ENCODE data around the gene OPHN1.
"Not testable (repeated sequence)": the region's sequence is repeated elsewhere in the genome, so short reads cannot be mapped to it uniquely, and the experiment has no call there.

OPHN1 gene

GRCh38 chrX:68326841-68327240 is 106.5 kb downstream of the OPHN1 start:
- H4K8ac ChIP-seq (ENCODE audit: low read depth, low read length); H3K23ac ChIP-seq (ENCODE audit: low read length); H4K5ac ChIP-seq (ENCODE audit: low read length); H2AK5ac ChIP-seq (ENCODE audit: low read length); H3K36me3 ChIP-seq (ENCODE audit: control insufficient read depth, insufficient read depth, low read length); H2BK5ac ChIP-seq (ENCODE audit: low read length); H3K9ac ChIP-seq (ENCODE audit: low read length); H2BK15ac ChIP-seq (replicated peaks; ENCODE audit: low read depth); H3K27me3 ChIP-seq (ENCODE audit: insufficient read depth, low read length, poor library complexity); H3K79me1 ChIP-seq (ENCODE audit: low read length); H3K4me1 ChIP-seq (ENCODE audit: control insufficient read depth, low read depth, low read length); H3K4me2 ChIP-seq (ENCODE audit: low read length); H3K27ac ChIP-seq (ENCODE audit: low read depth, low read length); H3K79me2 ChIP-seq (ENCODE audit: control insufficient read depth, insufficient read depth, low read length); H3K18ac ChIP-seq (ENCODE audit: low read length); H3K4me3 ChIP-seq (ENCODE audit: low read length); H2BK120ac ChIP-seq (ENCODE audit: low read depth, low read length); H3K56ac ChIP-seq (ENCODE audit: low read length); H3K4ac ChIP-seq (ENCODE audit: low read depth, low read length); DNase-seq: not testable (repeated sequence)
- no CpG with 5 or more reads among the region's 30 CpGs for WGBS (ENCODE audit: extremely low coverage, insufficient coverage, low lambda C conversion rate)

GRCh38 chrX:68307769-68308168 is 125.5 kb downstream of the OPHN1 start:
- Histone ChIP-seq H3K79me1 (ENCODE audit: low read length) (no peaks in the 10 kb centered on the region), H3K4me2 (ENCODE audit: low read length) (no peak overlapping the region), H3K23ac (ENCODE audit: low read length) (no peak overlapping the region), H2BK5ac (ENCODE audit: low read length) (no peak overlapping the region), H2BK120ac (ENCODE audit: low read depth, low read length) (no peak overlapping the region), H2BK15ac (replicated peaks; ENCODE audit: low read depth) (no peak overlapping the region), H2AK5ac (ENCODE audit: low read length) (no peak overlapping the region), H3K79me2 (ENCODE audit: control insufficient read depth, insufficient read depth, low read length) (no peaks in the 10 kb centered on the region), H3K27ac (ENCODE audit: low read depth, low read length) (no peak overlapping the region), H4K5ac (ENCODE audit: low read length) (no peak overlapping the region), H3K4ac (ENCODE audit: low read depth, low read length) (no peak overlapping the region), H3K18ac (ENCODE audit: low read length) (no peak overlapping the region), H3K4me1 (ENCODE audit: control insufficient read depth, low read depth, low read length) (no peaks in the 10 kb centered on the region), H3K9ac (ENCODE audit: low read length) (no peak overlapping the region), H3K36me3 (ENCODE audit: control insufficient read depth, insufficient read depth, low read length) (no peaks in the 10 kb centered on the region), H3K27me3 (ENCODE audit: insufficient read depth, low read length, poor library complexity) (no peaks in the 10 kb centered on the region), H3K56ac (ENCODE audit: low read length) (no peak overlapping the region), H3K4me3 (ENCODE audit: low read length) (no peak overlapping the region), H4K8ac (ENCODE audit: low read depth, low read length) (no peak overlapping the region)
- WGBS (ENCODE audit: extremely low coverage, insufficient coverage, low lambda C conversion rate): no CpG with 5 or more reads among the region's 1 CpG
- DNase-seq: no peak

GRCh38 chrX:68304602-68305001 is 128.7 kb downstream of the OPHN1 start:
- H3K56ac ChIP-seq (ENCODE audit: low read length): no peak overlapping the region
- H3K36me3 ChIP-seq (ENCODE audit: control insufficient read depth, insufficient read depth, low read length): no peaks in the 10 kb centered on the region
- no peak overlapping the region for H4K5ac ChIP-seq (ENCODE audit: low read length)
- no peaks in the 10 kb centered on the region for H3K4me1 ChIP-seq (ENCODE audit: control insufficient read depth, low read depth, low read length)
- H3K79me2 ChIP-seq (ENCODE audit: control insufficient read depth, insufficient read depth, low read length): no peaks in the 10 kb centered on the region
- WGBS (ENCODE audit: extremely low coverage, insufficient coverage, low lambda C conversion rate): no CpG with 5 or more reads among the region's 1 CpG
- no peak overlapping the region for H3K4me2 ChIP-seq (ENCODE audit: low read length)
- H3K27ac ChIP-seq (ENCODE audit: low read depth, low read length): no peak overlapping the region
- H2BK15ac ChIP-seq (replicated peaks; ENCODE audit: low read depth): no peak overlapping the region
- no peaks in the 10 kb centered on the region for H3K79me1 ChIP-seq (ENCODE audit: low read length)
- no peak overlapping the region for H3K18ac ChIP-seq (ENCODE audit: low read length)
- no peak overlapping the region for H2AK5ac ChIP-seq (ENCODE audit: low read length)
- H2BK5ac ChIP-seq (ENCODE audit: low read length): no peak overlapping the region
- H3K4ac ChIP-seq (ENCODE audit: low read depth, low read length): no peak overlapping the region
- no peak overlapping the region for H2BK120ac ChIP-seq (ENCODE audit: low read depth, low read length)
- H3K27me3 ChIP-seq (ENCODE audit: insufficient read depth, low read length, poor library complexity): no peaks in the 10 kb centered on the region
- H3K4me3 ChIP-seq (ENCODE audit: low read length): no peak overlapping the region
- no peak overlapping the region for H4K8ac ChIP-seq (ENCODE audit: low read depth, low read length)
- no peak overlapping the region for H3K23ac ChIP-seq (ENCODE audit: low read length)
- no peak for DNase-seq
- H3K9ac ChIP-seq (ENCODE audit: low read length): no peak overlapping the region

- Histone ChIP-seq H3K27me3 (ENCODE audit: insufficient read depth, low read length, poor library complexity) (no peaks in the 10 kb centered on the region), H3K4me3 (ENCODE audit: low read length) (no peak overlapping the region), H2BK15ac (replicated peaks; ENCODE audit: low read depth) (no peak overlapping the region), H4K8ac (ENCODE audit: low read depth, low read length) (no peak overlapping the region), H3K4me2 (ENCODE audit: low read length) (no peak overlapping the region), H4K5ac (ENCODE audit: low read length) (no peak overlapping the region), H3K9ac (ENCODE audit: low read length) (no peak overlapping the region), H3K79me1 (ENCODE audit: low read length) (no peaks in the 10 kb centered on the region), H3K27ac (ENCODE audit: low read depth, low read length) (no peak overlapping the region), H2AK5ac (ENCODE audit: low read length) (no peak overlapping the region), H3K36me3 (ENCODE audit: control insufficient read depth, insufficient read depth, low read length) (no peaks in the 10 kb centered on the region), H3K4me1 (ENCODE audit: control insufficient read depth, low read depth, low read length) (no peaks in the 10 kb centered on the region), H3K4ac (ENCODE audit: low read depth, low read length) (no peak overlapping the region), H2BK5ac (ENCODE audit: low read length) (no peak overlapping the region), H3K56ac (ENCODE audit: low read length) (no peak overlapping the region), H3K18ac (ENCODE audit: low read length) (no peak overlapping the region), H2BK120ac (ENCODE audit: low read depth, low read length) (no peak overlapping the region), H3K23ac (ENCODE audit: low read length) (no peak overlapping the region), H3K79me2 (ENCODE audit: control insufficient read depth, insufficient read depth, low read length) (no peaks in the 10 kb centered on the region)
- no CpG with 5 or more reads among the region's 2 CpGs for WGBS (ENCODE audit: extremely low coverage, insufficient coverage, low lambda C conversion rate)
- no peak for DNase-seq
Observed at GRCh38 chrX:68299898-68300297, 133.4 kb downstream of the OPHN1 start.

GRCh38 chrX:68292471-68292870 is 140.8 kb downstream of the OPHN1 start:
- DNase-seq: peak; percentile 58
- no peak overlapping the region for H2AK5ac ChIP-seq (ENCODE audit: low read length)
- WGBS (ENCODE audit: extremely low coverage, insufficient coverage, low lambda C conversion rate): no CpG with 5 or more reads among the region's 3 CpGs

GRCh38 chrX:68288127-68288526 is 145.2 kb downstream of the OPHN1 start:
- Histone ChIP-seq H3K56ac (ENCODE audit: low read length) (no peak overlapping the region), H3K4ac (ENCODE audit: low read depth, low read length) (no peak overlapping the region), H3K79me1 (ENCODE audit: low read length) (no peaks in the 10 kb centered on the region), H2BK120ac (ENCODE audit: low read depth, low read length) (no peak overlapping the region), H2BK5ac (ENCODE audit: low read length) (no peak overlapping the region), H3K79me2 (ENCODE audit: control insufficient read depth, insufficient read depth, low read length) (no peaks in the 10 kb centered on the region), H3K23ac (ENCODE audit: low read length) (no peak overlapping the region), H4K5ac (ENCODE audit: low read length) (no peak overlapping the region), H2AK5ac (ENCODE audit: low read length) (no peak overlapping the region), H3K4me1 (ENCODE audit: control insufficient read depth, low read depth, low read length) (no peaks in the 10 kb centered on the region), H3K4me3 (ENCODE audit: low read length) (no peak overlapping the region), H3K18ac (ENCODE audit: low read length) (no peak overlapping the region), H2BK15ac (replicated peaks; ENCODE audit: low read depth) (no peak overlapping the region), H4K8ac (ENCODE audit: low read depth, low read length) (no peak overlapping the region), H3K27me3 (ENCODE audit: insufficient read depth, low read length, poor library complexity) (no peaks in the 10 kb centered on the region), H3K27ac (ENCODE audit: low read depth, low read length) (no peak overlapping the region), H3K4me2 (ENCODE audit: low read length) (no peak overlapping the region), H3K36me3 (ENCODE audit: control insufficient read depth, insufficient read depth, low read length) (no peaks in the 10 kb centered on the region), H3K9ac (ENCODE audit: low read length) (no peak overlapping the region)
- DNase-seq: no peak

More at GRCh38 chrX:68292471-68292870, 140.8 kb downstream of the OPHN1 start:
- Histone ChIP-seq H3K27me3 (ENCODE audit: insufficient read depth, low read length, poor library complexity) (no peaks in the 10 kb centered on the region), H3K18ac (ENCODE audit: low read length) (no peak overlapping the region), H3K9ac (ENCODE audit: low read length) (no peak overlapping the region), H2BK5ac (ENCODE audit: low read length) (no peak overlapping the region), H3K27ac (ENCODE audit: low read depth, low read length) (no peak overlapping the region), H3K79me2 (ENCODE audit: control insufficient read depth, insufficient read depth, low read length) (no peaks in the 10 kb centered on the region), H4K5ac (ENCODE audit: low read length) (no peak overlapping the region), H3K36me3 (ENCODE audit: control insufficient read depth, insufficient read depth, low read length) (no peaks in the 10 kb centered on the region), H3K4me2 (ENCODE audit: low read length) (no peak overlapping the region), H3K4me3 (ENCODE audit: low read length) (no peak overlapping the region), H3K4me1 (ENCODE audit: control insufficient read depth, low read depth, low read length) (no peaks in the 10 kb centered on the region), H3K4ac (ENCODE audit: low read depth, low read length) (no peak overlapping the region), H2BK120ac (ENCODE audit: low read depth, low read length) (no peak overlapping the region), H3K23ac (ENCODE audit: low read length) (no peak overlapping the region), H3K79me1 (ENCODE audit: low read length) (no peaks in the 10 kb centered on the region), H3K56ac (ENCODE audit: low read length) (no peak overlapping the region), H2BK15ac (replicated peaks; ENCODE audit: low read depth) (no peak overlapping the region), H4K8ac (ENCODE audit: low read depth, low read length) (no peak overlapping the region)

All from mesendoderm (in vitro differentiated cells).